Prostate gland (tissue), 2 donors: Measurements from ENCODE around the gene SAT2.

Experiments
- CTCF ChIP-seq, 4 experiments: fragments of 200-600 bp in 2 of 4; fragments of 450-650 bp in 2 of 4; sonication (generic) in 2 of 4; IDR thresholded peaks; 1 replicate in 3 of 4; 2 replicates in 1 of 4; pipeline ENCODE4 v1.5.1; 2016 to 2019; ENCODE audit warnings: antibody characterized with exemption in 4 of 4, mild to moderate bottlenecking in 2 of 4, moderate library complexity in 2 of 4
- POLR2A ChIP-seq: fragments of 450-650 bp; IDR thresholded peaks from one replicate; pipeline ENCODE4 v1.6.1; 2016; ENCODE audit warnings: antibody characterized with exemption, mild to moderate bottlenecking
- POLR2AphosphoS5 ChIP-seq: sonication (generic); formaldehyde crosslinking; IDR thresholded peaks from one replicate; pipeline ENCODE4 v1.6.1; 2017; ENCODE audit warnings: antibody characterized with exemption

- TF ChIP-seq CTCF (IDR thresholded peaks at IDR 0.05), result no peak
- TF ChIP-seq POLR2A, result no peak
- no peak for TF ChIP-seq POLR2AphosphoS5
Observed at GRCh38 chr17:7647018-7647417, 19.4 kb upstream of the SAT2 start.
